HEK293 (cell line): ENCODE results near the gene FAM20B.

ENCODE experiments used
- CTCF ChIA-PET: fragments of 350-600 bp; formaldehyde crosslinking; extraction: SDS; loops from one replicate; lab custom pipeline; 2021; ENCODE audit warnings: antibody characterized with exemption; lab: Yijun Ruan, JAX
- POLR2A ChIA-PET: fragments of 300-600 bp; formaldehyde crosslinking; extraction: SDS; loops from one replicate; lab custom pipeline; 2020; ENCODE audit warnings: antibody characterized with exemption, inconsistent platforms; lab: Yijun Ruan, JAX
- H3K27ac ChIP-seq: fragments of 200-500 bp; sonication (Bioruptor generic); 2 replicates; pipeline ENCODE4 v1.5.1; 2014; ENCODE audit warnings: low read depth, low read length, control low read depth, inconsistent platforms; ENCODE audit errors: extremely low read depth
- H3K36me3 ChIP-seq, 2 experiments: fragments of 200-500 bp in 1 of 2; sonication (Bioruptor generic) in 1 of 2; 1 replicate in 1 of 2; 2 replicates in 1 of 2; pipeline ENCODE4 v1.5.1; 2014 to 2017; ENCODE audit warnings: inconsistent platforms in 2 of 2, low read length in 2 of 2; ENCODE audit not compliant: control insufficient read depth in 2 of 2, insufficient read depth in 1 of 2
- H3K4me1 ChIP-seq: fragments of 200-500 bp; sonication (Bioruptor generic); 2 replicates; pipeline ENCODE4 v1.5.1; 2014; ENCODE audit warnings: mild to moderate bottlenecking, low read length, inconsistent platforms; ENCODE audit not compliant: control insufficient read depth, insufficient read depth
- H3K4me3 ChIP-seq: 2 replicates; pipeline ENCODE4 v1.5.1; 2011; ENCODE audit warnings: low read depth, mild to moderate bottlenecking, control low read depth, low read length, moderate library complexity
- H3K9me3 ChIP-seq: fragments of 200-500 bp; sonication (Bioruptor generic); 2 replicates; pipeline ENCODE4 v1.5.1; 2014; ENCODE audit warnings: low read depth, low read length, inconsistent platforms; ENCODE audit not compliant: control insufficient read depth, insufficient read depth
- BCL11B ChIP-seq: fragments of 450-650 bp; formaldehyde crosslinking; IDR thresholded peaks from 2 replicates; pipeline ENCODE4 v1.5.1; 2016; ENCODE audit warnings: low read depth, missing biosample characterization, missing genetic modification characterization
- ZBTB20 ChIP-seq: fragments of 450-650 bp; formaldehyde crosslinking; IDR thresholded peaks from 2 replicates; pipeline ENCODE4 v1.5.1; 2016; ENCODE audit warnings: missing biosample characterization, missing genetic modification characterization
- ZBTB49 ChIP-seq: fragments of 450-650 bp; formaldehyde crosslinking; IDR thresholded peaks from 2 replicates; pipeline ENCODE4 v1.5.1; 2016; ENCODE audit warnings: missing biosample characterization, missing genetic modification characterization, low read depth
- ZBTB6 ChIP-seq: fragments of 450-650 bp; formaldehyde crosslinking; IDR thresholded peaks from 2 replicates; pipeline ENCODE4 v1.5.1; 2017; ENCODE audit warnings: missing biosample characterization, missing genetic modification characterization
- ZNF133 ChIP-seq: fragments of 450-650 bp; formaldehyde crosslinking; IDR thresholded peaks from 2 replicates; pipeline ENCODE4 v1.5.1; 2016; ENCODE audit warnings: missing biosample characterization, missing genetic modification characterization
- ZNF140 ChIP-seq: fragments of 450-650 bp; formaldehyde crosslinking; IDR thresholded peaks from 2 replicates; pipeline ENCODE4 v1.5.1; 2016; ENCODE audit warnings: missing biosample characterization, missing genetic modification characterization
- ZNF148 ChIP-seq: fragments of 450-650 bp; formaldehyde crosslinking; IDR thresholded peaks from 2 replicates; pipeline ENCODE4 v1.5.0; 2017; ENCODE audit warnings: missing biosample characterization, missing genetic modification characterization, borderline replicate concordance
- ZNF23 ChIP-seq: fragments of 450-650 bp; formaldehyde crosslinking; IDR thresholded peaks from 2 replicates; pipeline ENCODE4 v1.5.1; 2016; ENCODE audit warnings: missing biosample characterization, missing genetic modification characterization, borderline replicate concordance
- ZNF366 ChIP-seq: fragments of 450-650 bp; formaldehyde crosslinking; conservative IDR thresholded peaks from 2 replicates; pipeline ENCODE4 v1.5.1; 2016; ENCODE audit warnings: missing biosample characterization, missing genetic modification characterization
- ZNF394 ChIP-seq: fragments of 450-650 bp; formaldehyde crosslinking; IDR thresholded peaks from 2 replicates; pipeline ENCODE4 v1.5.1; 2016; ENCODE audit warnings: missing biosample characterization, missing genetic modification characterization, mild to moderate bottlenecking, moderate library complexity, borderline replicate concordance
- ZNF404 ChIP-seq: fragments of 450-650 bp; formaldehyde crosslinking; IDR thresholded peaks from 2 replicates; pipeline ENCODE4 v1.5.1; 2017; ENCODE audit warnings: missing biosample characterization, missing genetic modification characterization
- ZNF416 ChIP-seq: fragments of 450-650 bp; formaldehyde crosslinking; IDR thresholded peaks from 2 replicates; pipeline ENCODE4 v1.5.1; 2016; ENCODE audit warnings: missing biosample characterization, missing genetic modification characterization
- ZNF501 ChIP-seq: fragments of 450-650 bp; formaldehyde crosslinking; IDR thresholded peaks from 2 replicates; pipeline ENCODE4 v1.5.1; 2016; ENCODE audit warnings: missing biosample characterization, missing genetic modification characterization
- ZSCAN18 ChIP-seq: fragments of 450-650 bp; formaldehyde crosslinking; IDR thresholded peaks from 2 replicates; pipeline ENCODE4 v1.5.1; 2016; ENCODE audit warnings: missing biosample characterization, missing genetic modification characterization
- ZXDB ChIP-seq: fragments of 450-650 bp; formaldehyde crosslinking; IDR thresholded peaks from 2 replicates; pipeline ENCODE4 v1.5.1; 2016; ENCODE audit warnings: missing biosample characterization, missing genetic modification characterization

Gene FAM20B

GRCh38 chr1:179043266-179043665 lies 17.6 kb downstream of the FAM20B start:
- Histone ChIP-seq H3K27ac (no peak overlapping the region), H3K9me3 (no peaks in the 10 kb centered on the region), H3K4me1 (no peaks in the 10 kb centered on the region), H3K36me3 (no peaks in the 10 kb centered on the region), H3K4me3 (no peak overlapping the region)
- ChIA-PET POLR2A (no interaction called here), CTCF (interaction anchor here (0.6 kb wide), 1 partner anchor 539 kb away, joined by 3 read pairs; no protein-coding TSS in a partner anchor)
- no peak for TF ChIP-seq ZNF404 (tag by site-specific recombination)
- TF ChIP-seq BCL11B, result no peak
- no peak for TF ChIP-seq ZNF501 (tag by site-specific recombination)
- no peak for TF ChIP-seq ZNF148
- TF ChIP-seq ZNF366 (tag by site-specific recombination), result no peak
- TF ChIP-seq ZNF394 (tag by site-specific recombination), result no peak
- no peak for TF ChIP-seq ZBTB49
- TF ChIP-seq ZNF416, result no peak
- TF ChIP-seq ZNF133 (tag by site-specific recombination), result no peak
- TF ChIP-seq ZBTB20 (tag by site-specific recombination), result no peak
- no peak for TF ChIP-seq ZXDB (tag by site-specific recombination)
- TF ChIP-seq ZNF140 (tag by site-specific recombination), result no peak

GRCh38 chr1:179043907-179044306 lies 18.2 kb downstream of the FAM20B start:
- Histone ChIP-seq H3K27ac (no peak overlapping the region), H3K4me1 (no peaks in the 10 kb centered on the region)
- CTCF ChIA-PET, result interaction anchor here (0.7 to 1.1 kb wide), 2 partner anchors 35 to 556 kb away, joined by 3 read pairs; no protein-coding TSS in a partner anchor

More at GRCh38 chr1:179043907-179044306, 18.2 kb downstream of the FAM20B start:
- POLR2A ChIA-PET, result no interaction called here
- no peak overlapping the region for H3K4me3 ChIP-seq
- TF ChIP-seq ZSCAN18 (tag by site-specific recombination), result no peak
- TF ChIP-seq ZNF23 (tag by site-specific recombination), result no peak
- TF ChIP-seq ZBTB6 (tag by site-specific recombination), result no peak
- no peaks in the 10 kb centered on the region for H3K36me3 ChIP-seq
- H3K9me3 ChIP-seq, result no peaks in the 10 kb centered on the region
